Panc1 (cell line): ENCODE results near the gene PDPN. TPM values are rescaled to one million over a fixed set of nuclear protein-coding genes. Genes with fewer than 3 reads are reported as not detected.

Source experiments
- ATAC-seq: fragments of 200-7000 bp; cut with Tn5 transposase; 2 replicates; pipeline ENCODE4 v1.9.1; 2020; ENCODE audit warnings: mild to moderate bottlenecking, moderate library complexity
- BruUV-seq: library from RNA; stranded (reverse); fragments of 400-500 nt; replicated peaks from 2 replicates; lab custom pipeline; 2021; lab: Mats Ljungman, UMichigan
- CTCF ChIA-PET: fragments of 300-600 bp; sonication (Branson Sonifier 250); formaldehyde crosslinking; loops from one replicate; lab custom pipeline; 2022; ENCODE audit warnings: antibody characterized with exemption; lab: Charles Lee
- POLR2A ChIA-PET: fragments of 300-600 bp; sonication (Branson Sonifier 250); formaldehyde crosslinking; loops from one replicate; lab custom pipeline; 2022; ENCODE audit warnings: antibody characterized with exemption; lab: Charles Lee
- DNase-seq: peaks from one replicate; pipeline ENCODE4 v3.0.0-alpha.2; 2010; ENCODE audit warnings: low read depth, low spot score
- H3K27ac ChIP-seq: 2 replicates; pipeline ENCODE4 v1.5.1; 2011; ENCODE audit warnings: mild to moderate bottlenecking, low read length, inconsistent platforms
- H3K27me3 ChIP-seq: fragments of 200-500 bp; sonication (Bioruptor generic); 2 replicates; pipeline ENCODE4 v1.6.0; 2014; ENCODE audit warnings: low read length, inconsistent platforms; ENCODE audit not compliant: control insufficient read depth, insufficient read depth
- H3K36me3 ChIP-seq: fragments of 200-500 bp; sonication (Bioruptor generic); 2 replicates; pipeline ENCODE4 v1.5.1; 2014; ENCODE audit warnings: inconsistent platforms, mild to moderate bottlenecking, low read length, moderate library complexity; ENCODE audit not compliant: control insufficient read depth, insufficient read depth
- H3K4me1 ChIP-seq: 2 replicates; pipeline ENCODE4 v1.5.1; 2011; ENCODE audit warnings: inconsistent platforms, mild to moderate bottlenecking, low read length, moderate library complexity; ENCODE audit not compliant: control insufficient read depth, insufficient read depth
- H3K4me3 ChIP-seq, 2 experiments: 2 replicates each; pipeline ENCODE4 v1.5.1; 2011 to 2012; ENCODE audit warnings: low read depth in 2 of 2, low read length in 2 of 2, mild to moderate bottlenecking in 2 of 2, inconsistent platforms in 1 of 2, moderate library complexity in 1 of 2
- H3K9me3 ChIP-seq: fragments of 200-500 bp; sonication (Bioruptor generic); 2 replicates; pipeline ENCODE4 v1.5.1; 2014; ENCODE audit warnings: low read depth, mild to moderate bottlenecking, inconsistent platforms, low read length, moderate library complexity; ENCODE audit not compliant: control insufficient read depth, insufficient read depth
- POLR2AphosphoS5 ChIP-seq: IDR thresholded peaks from 2 replicates; pipeline ENCODE4 v1.6.1; 2012; ENCODE audit warnings: mild to moderate bottlenecking, low read depth, low read length, moderate library complexity
- SIN3A ChIP-seq: IDR thresholded peaks from 2 replicates; pipeline ENCODE4 v1.6.1; 2012; ENCODE audit warnings: low read depth, mild to moderate bottlenecking, low read length, moderate library complexity, borderline replicate concordance; ENCODE audit not compliant: insufficient read depth
- TCF7L2 ChIP-seq: IDR thresholded peaks from 2 replicates; pipeline ENCODE4 v1.6.1; 2011; ENCODE audit warnings: mild to moderate bottlenecking, low read depth, low read length, inconsistent platforms
- in situ Hi-C: cut with HindIII; loops from 2 replicates; pipeline ENCODE4 v1.10.0; 2016; ENCODE audit warnings: low sequenced_read_pairs, low pct_unique_long_range_greater_than_20kb
- intact Hi-C: fragments of 100-400 bp; cut with micrococcal nuclease; formaldehyde crosslinking; loops from one replicate; pipeline ENCODE4 v1.10.0; 2022; ENCODE audit not compliant: unreplicated experiment
- total RNA-seq: library from RNA; stranded (reverse); gene quantifications from one replicate; pipeline ENCODE4 v1.2.1, GENCODE V29; 2021; ENCODE audit not compliant: unreplicated experiment
- TF ChIP-seq, protein P1 (sequence below): fragments of 450-650 bp; IDR thresholded peaks from 2 replicates; pipeline ENCODE4 v1.5.1; 2017; ENCODE audit warnings: mild to moderate bottlenecking
- TF ChIP-seq, protein P2 (sequence below), 2 experiments: IDR thresholded peaks; 2 replicates each; pipeline ENCODE4 v1.6.1; 2011 to 2012; ENCODE audit warnings: low read depth in 2 of 2, control low read depth in 1 of 2, low read length in 1 of 2, mild to moderate bottlenecking in 1 of 2, moderate library complexity in 1 of 2; ENCODE audit not compliant: insufficient read depth in 1 of 2

Gene PDPN
- total RNA-seq, 1 experiment from 2014 or later: 0.28 TPM

GRCh38 chr1:13581446-13581845 lies 2.2 kb upstream of the PDPN start:
- ChIA-PET POLR2A (no interaction called here), CTCF (no interaction called here)
- in situ Hi-C loops: no loop called here
- DNase-seq (no peak), ATAC-seq (no peak)
- no peak overlapping the region for H3K4me3 ChIP-seq
- TF ChIP-seq, protein P1, sequence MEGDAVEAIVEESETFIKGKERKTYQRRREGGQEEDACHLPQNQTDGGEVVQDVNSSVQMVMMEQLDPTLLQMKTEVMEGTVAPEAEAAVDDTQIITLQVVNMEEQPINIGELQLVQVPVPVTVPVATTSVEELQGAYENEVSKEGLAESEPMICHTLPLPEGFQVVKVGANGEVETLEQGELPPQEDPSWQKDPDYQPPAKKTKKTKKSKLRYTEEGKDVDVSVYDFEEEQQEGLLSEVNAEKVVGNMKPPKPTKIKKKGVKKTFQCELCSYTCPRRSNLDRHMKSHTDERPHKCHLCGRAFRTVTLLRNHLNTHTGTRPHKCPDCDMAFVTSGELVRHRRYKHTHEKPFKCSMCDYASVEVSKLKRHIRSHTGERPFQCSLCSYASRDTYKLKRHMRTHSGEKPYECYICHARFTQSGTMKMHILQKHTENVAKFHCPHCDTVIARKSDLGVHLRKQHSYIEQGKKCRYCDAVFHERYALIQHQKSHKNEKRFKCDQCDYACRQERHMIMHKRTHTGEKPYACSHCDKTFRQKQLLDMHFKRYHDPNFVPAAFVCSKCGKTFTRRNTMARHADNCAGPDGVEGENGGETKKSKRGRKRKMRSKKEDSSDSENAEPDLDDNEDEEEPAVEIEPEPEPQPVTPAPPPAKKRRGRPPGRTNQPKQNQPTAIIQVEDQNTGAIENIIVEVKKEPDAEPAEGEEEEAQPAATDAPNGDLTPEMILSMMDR: no peak
- TF ChIP-seq TCF7L2 (no peak), POLR2AphosphoS5 (no peak), SIN3A (no peak)
- TF ChIP-seq, protein P2, sequence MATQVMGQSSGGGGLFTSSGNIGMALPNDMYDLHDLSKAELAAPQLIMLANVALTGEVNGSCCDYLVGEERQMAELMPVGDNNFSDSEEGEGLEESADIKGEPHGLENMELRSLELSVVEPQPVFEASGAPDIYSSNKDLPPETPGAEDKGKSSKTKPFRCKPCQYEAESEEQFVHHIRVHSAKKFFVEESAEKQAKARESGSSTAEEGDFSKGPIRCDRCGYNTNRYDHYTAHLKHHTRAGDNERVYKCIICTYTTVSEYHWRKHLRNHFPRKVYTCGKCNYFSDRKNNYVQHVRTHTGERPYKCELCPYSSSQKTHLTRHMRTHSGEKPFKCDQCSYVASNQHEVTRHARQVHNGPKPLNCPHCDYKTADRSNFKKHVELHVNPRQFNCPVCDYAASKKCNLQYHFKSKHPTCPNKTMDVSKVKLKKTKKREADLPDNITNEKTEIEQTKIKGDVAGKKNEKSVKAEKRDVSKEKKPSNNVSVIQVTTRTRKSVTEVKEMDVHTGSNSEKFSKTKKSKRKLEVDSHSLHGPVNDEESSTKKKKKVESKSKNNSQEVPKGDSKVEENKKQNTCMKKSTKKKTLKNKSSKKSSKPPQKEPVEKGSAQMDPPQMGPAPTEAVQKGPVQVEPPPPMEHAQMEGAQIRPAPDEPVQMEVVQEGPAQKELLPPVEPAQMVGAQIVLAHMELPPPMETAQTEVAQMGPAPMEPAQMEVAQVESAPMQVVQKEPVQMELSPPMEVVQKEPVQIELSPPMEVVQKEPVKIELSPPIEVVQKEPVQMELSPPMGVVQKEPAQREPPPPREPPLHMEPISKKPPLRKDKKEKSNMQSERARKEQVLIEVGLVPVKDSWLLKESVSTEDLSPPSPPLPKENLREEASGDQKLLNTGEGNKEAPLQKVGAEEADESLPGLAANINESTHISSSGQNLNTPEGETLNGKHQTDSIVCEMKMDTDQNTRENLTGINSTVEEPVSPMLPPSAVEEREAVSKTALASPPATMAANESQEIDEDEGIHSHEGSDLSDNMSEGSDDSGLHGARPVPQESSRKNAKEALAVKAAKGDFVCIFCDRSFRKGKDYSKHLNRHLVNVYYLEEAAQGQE (IDR thresholded peaks at IDR 0.05; ENCODE audit: insufficient read depth in 1 of 2, low read depth in 2 of 2, low read length in 1 of 2): no peak
- BruUV-seq: no TSS peak
- H3K9me3 ChIP-seq: no peaks in the 10 kb centered on the region
- intact Hi-C loops: no loop called here
- no peak overlapping the region for H3K27ac ChIP-seq
- no peaks in the 10 kb centered on the region for H3K36me3 ChIP-seq
- H3K4me1 ChIP-seq: no peaks in the 10 kb centered on the region
- H3K27me3 ChIP-seq: peaks cover 9% of the 10 kb centered on the region

DNA sequence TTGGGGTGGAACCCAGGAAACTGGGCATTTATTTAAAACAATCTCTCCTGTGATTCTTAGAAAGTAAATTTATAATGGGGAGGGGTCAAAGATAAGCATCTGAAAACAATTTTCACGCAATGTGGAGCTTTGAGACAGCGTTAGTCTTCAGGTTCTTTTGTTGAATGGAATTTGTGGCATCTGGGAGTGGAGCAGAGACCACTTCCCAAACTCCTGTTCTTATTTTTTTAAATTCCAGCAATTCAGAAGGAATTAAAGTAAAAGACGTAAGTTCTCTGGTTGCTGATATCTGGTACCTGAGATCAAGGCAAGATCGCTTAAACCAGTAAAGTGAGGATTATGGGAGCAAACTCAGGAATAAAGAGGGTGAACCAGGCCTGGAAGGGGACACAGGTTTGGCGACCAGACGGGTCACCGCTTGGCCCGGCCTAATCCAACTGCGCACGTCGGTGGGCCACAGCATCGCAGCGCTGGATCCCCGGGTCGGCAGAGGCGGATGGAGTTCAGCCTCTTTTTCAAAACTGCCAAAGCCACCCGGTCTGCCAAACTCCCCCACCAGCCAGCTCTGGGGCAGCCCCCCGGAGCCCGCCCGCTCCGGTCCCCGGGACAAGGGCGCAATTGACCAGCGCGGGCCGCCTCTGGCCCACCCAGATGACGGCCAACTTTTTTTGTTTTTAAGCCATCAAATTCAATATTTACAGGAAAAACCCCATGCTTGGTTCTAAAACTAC lies 754 bp upstream of the PDPN start:
- H3K9me3 ChIP-seq: no peaks in the 10 kb centered on the region
- H3K27me3 ChIP-seq: peaks cover 9% of the 10 kb centered on the region
- DNase-seq (no peak), ATAC-seq (no peak)
- intact Hi-C loops (no loop called here), in situ Hi-C loops (no loop called here)
- TF ChIP-seq SIN3A (no peak), TCF7L2 (no peak)
- TF ChIP-seq, protein P1: no peak
- TF ChIP-seq, protein P2 (IDR thresholded peaks at IDR 0.05; ENCODE audit: insufficient read depth in 1 of 2, low read depth in 2 of 2, low read length in 1 of 2): no peak
- no peak overlapping the region for H3K27ac ChIP-seq
- H3K36me3 ChIP-seq: no peaks in the 10 kb centered on the region
- BruUV-seq: no TSS peak
- H3K4me1 ChIP-seq: no peaks in the 10 kb centered on the region
- ChIA-PET POLR2A (no interaction called here), CTCF (no interaction called here)
- H3K4me3 ChIP-seq: no peak overlapping the region
